Tibial nerve (tissue), 4 donors: ENCODE results near the gene KRTAP10-8. TPM values are rescaled to one million over a fixed set of nuclear protein-coding genes. Genes with fewer than 3 reads are reported as not detected.

Experiments
- DNase-seq, 2 donors: peaks; one replicate each; pipeline ENCODE4 v3.0.0-alpha.2; 2019; ENCODE audit warnings: low spot score in 2 of 2
- H3K27ac ChIP-seq, 4 donors: fragments of 200-600 bp; sonication (generic) in 3 of 4; one replicate each; pipeline ENCODE4 v1.5.1; 2017 to 2019; ENCODE audit warnings: mild to moderate bottlenecking in 1 of 4
- H3K27me3 ChIP-seq, 2 donors: fragments of 200-600 bp; sonication (generic) in 1 of 2; one replicate each; pipeline versions ENCODE4 v1.5.1 to v1.6.0; 2017 to 2019
- H3K36me3 ChIP-seq, 3 donors: fragments of 200-600 bp; sonication (generic); one replicate each; pipeline ENCODE4 v1.5.1; 2018 to 2019
- H3K4me1 ChIP-seq, 4 donors: fragments of 200-600 bp; sonication (generic) in 3 of 4; one replicate each; pipeline ENCODE4 v1.5.1; 2017 to 2019
- H3K4me3 ChIP-seq, 4 donors: fragments of 200-600 bp; sonication (generic) in 3 of 4; one replicate each; pipeline ENCODE4 v1.5.1; 2017 to 2019; ENCODE audit warnings: mild to moderate bottlenecking in 1 of 4, moderate library complexity in 1 of 4
- H3K9me3 ChIP-seq, 4 donors: fragments of 200-600 bp; sonication (generic) in 3 of 4; one replicate each; pipeline ENCODE4 v1.5.1; 2017 to 2019
- EP300 ChIP-seq, 2 donors: sonication (generic); formaldehyde crosslinking; IDR thresholded peaks; one replicate each; pipeline ENCODE4 v1.6.1; 2017; ENCODE audit warnings: antibody characterized with exemption in 2 of 2, mild to moderate bottlenecking in 1 of 2
- POLR2A ChIP-seq, 2 donors: fragments of 450-650 bp; IDR thresholded peaks; one replicate each; pipeline ENCODE4 v1.6.1; 2017; ENCODE audit warnings: antibody characterized with exemption in 2 of 2, mild to moderate bottlenecking in 2 of 2, moderate library complexity in 2 of 2
- WGBS, 2 donors: methylation state at CpG; one replicate each; pipeline ENCODE4 v1.1.5; 2018; 5-methylcytosine and 5-hydroxymethylcytosine counted together
- total RNA-seq, 4 donors: library from RNA; depleted of rRNA; stranded (reverse); fragments of >200 nt; gene quantifications; one replicate each; pipeline ENCODE4 v1.1.0, GENCODE V29; 2016
- TF ChIP-seq, protein P1 (sequence below), 5 experiments: fragments of 200-600 bp in 3 of 5; fragments of 450-650 bp in 2 of 5; sonication (generic) in 3 of 5; IDR thresholded peaks; one replicate each; pipeline ENCODE4 v1.5.1; 2016 to 2019; ENCODE audit warnings: antibody characterized with exemption in 5 of 5, mild to moderate bottlenecking in 3 of 5, moderate library complexity in 2 of 5

Gene KRTAP10-8, protein sequence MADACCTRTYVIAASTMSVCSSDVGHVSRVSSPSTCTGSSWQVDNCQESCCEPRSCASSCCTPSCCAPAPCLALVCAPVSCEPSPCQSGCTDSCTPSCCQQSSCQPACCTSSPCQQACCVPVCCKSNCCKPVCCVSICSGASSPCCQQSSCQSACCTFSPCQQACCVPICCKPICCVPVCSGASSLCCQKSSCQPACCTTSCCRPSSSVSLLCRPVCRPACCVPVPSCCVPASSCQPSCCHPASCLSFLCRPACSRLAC
- not detected for total RNA-seq

- WGBS, 2 donors: 85 to 90% methylated on average over 7 to 8 of the region's 8 CpGs
- Histone ChIP-seq H3K4me1 (no peaks in the 10 kb centered on the region), H3K4me3 (no peak within 1 kb of the TSS), H3K36me3 (no peaks in the 10 kb centered on the region), H3K27ac (no peak within 1 kb of the TSS), H3K9me3 (peaks cover 0 to 42% (median 0%) of the 10 kb centered on the region in 4 donors), H3K27me3 (no peaks in the 10 kb centered on the region)
- TF ChIP-seq POLR2A (IDR thresholded peaks at IDR 0.05) (no peak), EP300 (IDR thresholded peaks at IDR 0.05) (no peak)
- TF ChIP-seq, protein P1, sequence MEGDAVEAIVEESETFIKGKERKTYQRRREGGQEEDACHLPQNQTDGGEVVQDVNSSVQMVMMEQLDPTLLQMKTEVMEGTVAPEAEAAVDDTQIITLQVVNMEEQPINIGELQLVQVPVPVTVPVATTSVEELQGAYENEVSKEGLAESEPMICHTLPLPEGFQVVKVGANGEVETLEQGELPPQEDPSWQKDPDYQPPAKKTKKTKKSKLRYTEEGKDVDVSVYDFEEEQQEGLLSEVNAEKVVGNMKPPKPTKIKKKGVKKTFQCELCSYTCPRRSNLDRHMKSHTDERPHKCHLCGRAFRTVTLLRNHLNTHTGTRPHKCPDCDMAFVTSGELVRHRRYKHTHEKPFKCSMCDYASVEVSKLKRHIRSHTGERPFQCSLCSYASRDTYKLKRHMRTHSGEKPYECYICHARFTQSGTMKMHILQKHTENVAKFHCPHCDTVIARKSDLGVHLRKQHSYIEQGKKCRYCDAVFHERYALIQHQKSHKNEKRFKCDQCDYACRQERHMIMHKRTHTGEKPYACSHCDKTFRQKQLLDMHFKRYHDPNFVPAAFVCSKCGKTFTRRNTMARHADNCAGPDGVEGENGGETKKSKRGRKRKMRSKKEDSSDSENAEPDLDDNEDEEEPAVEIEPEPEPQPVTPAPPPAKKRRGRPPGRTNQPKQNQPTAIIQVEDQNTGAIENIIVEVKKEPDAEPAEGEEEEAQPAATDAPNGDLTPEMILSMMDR (IDR thresholded peaks at IDR 0.05): no peak
- no peak for DNase-seq
These were observed at the start of gene KRTAP10-8 for GRCh38 chr21:44612029-44612486. KRTAP10-8 (plus strand) TSS chr21:44612079; CDS start chr21:44612101, 22 bp downstream.

GRCh38 chr21:44564099-44564498 lies 47.8 kb upstream of the KRTAP10-8 start:
- no peaks in the 10 kb centered on the region for H3K4me1 ChIP-seq
- H3K36me3 ChIP-seq: no peaks in the 10 kb centered on the region
- H3K9me3 ChIP-seq: peaks cover 0 to 26% (median 0%) of the 10 kb centered on the region in 4 donors
- no peak for DNase-seq
- H3K4me3 ChIP-seq: no peak overlapping the region
- 95% methylated on average over 1 of the region's 1 CpG for WGBS, 2 donors
- TF ChIP-seq, protein P1 (IDR thresholded peaks at IDR 0.05): no peak
- TF ChIP-seq POLR2A (IDR thresholded peaks at IDR 0.05): no peak
- no peak for TF ChIP-seq EP300 (IDR thresholded peaks at IDR 0.05)
- no peaks in the 10 kb centered on the region for H3K27me3 ChIP-seq
- no peak overlapping the region for H3K27ac ChIP-seq

- Histone ChIP-seq H3K9me3 (peaks cover 0 to 20% (median 0%) of the 10 kb centered on the region in 4 donors), H3K4me3 (no peak overlapping the region), H3K27ac (no peak overlapping the region), H3K27me3 (no peaks in the 10 kb centered on the region), H3K36me3 (no peaks in the 10 kb centered on the region), H3K4me1 (no peaks in the 10 kb centered on the region)
- DNase-seq: no peak
- TF ChIP-seq POLR2A (IDR thresholded peaks at IDR 0.05) (no peak), EP300 (IDR thresholded peaks at IDR 0.05) (no peak)
- TF ChIP-seq, protein P1 (IDR thresholded peaks at IDR 0.05): no peak
- 0 to 40% methylated on average over 1 of the region's 1 CpG for WGBS, 2 donors
These were observed 46.8 kb upstream of the KRTAP10-8 start for GRCh38 chr21:44564886-44565598.

DNA sequence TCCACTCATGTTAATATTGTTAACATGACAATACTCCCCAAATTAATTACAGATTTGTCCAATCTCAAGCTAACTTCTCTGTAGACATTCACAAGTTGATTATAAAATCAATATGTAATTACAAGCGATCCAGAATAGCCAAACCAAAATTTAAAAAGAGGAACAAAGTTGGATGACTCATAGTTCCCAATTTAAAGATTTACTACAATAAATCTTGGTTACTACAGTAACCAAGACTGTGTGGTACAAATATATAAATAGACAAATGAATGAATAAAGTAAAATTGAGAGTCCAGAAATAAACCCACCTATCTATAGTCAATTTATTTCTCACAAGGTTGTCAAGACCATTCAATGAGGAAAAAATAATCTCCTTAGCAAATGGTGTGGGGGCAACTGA lies 45.5 kb upstream of the KRTAP10-8 start:
- Histone ChIP-seq H3K4me1 (no peaks in the 10 kb centered on the region), H3K27ac (no peak overlapping the region), H3K36me3 (no peaks in the 10 kb centered on the region), H3K4me3 (no peak overlapping the region), H3K9me3 (peaks cover 0 to 27% (median 0%) of the 10 kb centered on the region in 4 donors), H3K27me3 (no peaks in the 10 kb centered on the region)
- TF ChIP-seq POLR2A (IDR thresholded peaks at IDR 0.05) (no peak), EP300 (IDR thresholded peaks at IDR 0.05) (no peak)
- TF ChIP-seq, protein P1 (IDR thresholded peaks at IDR 0.05): no peak
- WGBS, 2 donors: 68 to 76% methylated on average over 1 of the region's 1 CpG
- no peak for DNase-seq
